Dermis blood vessel endothelial cell (primary cell): ENCODE results near the gene TXLNA. TPM values are rescaled to one million over a fixed set of nuclear protein-coding genes. Genes with fewer than 3 reads are reported as not detected.
A peak's percentile ranks its signal among the peaks of the same experiment; 100 is the strongest.
"Not testable (repeated sequence)": the region's sequence is repeated elsewhere in the genome, so short reads cannot be mapped to it uniquely, and the experiment has no call there.

Experiments used
- DNase-seq: peaks from one replicate; pipeline ENCODE4 v3.0.0; 2010
- total RNA-seq: library from RNA; depleted of rRNA; stranded (reverse); fragments of >200 nt; gene quantifications from 2 replicates; pipeline ENCODE4 v1.2.3, GENCODE V29; 2014

TXLNA gene
- 83.7 and 93.6 TPM in 2 replicates for total RNA-seq

DNA sequence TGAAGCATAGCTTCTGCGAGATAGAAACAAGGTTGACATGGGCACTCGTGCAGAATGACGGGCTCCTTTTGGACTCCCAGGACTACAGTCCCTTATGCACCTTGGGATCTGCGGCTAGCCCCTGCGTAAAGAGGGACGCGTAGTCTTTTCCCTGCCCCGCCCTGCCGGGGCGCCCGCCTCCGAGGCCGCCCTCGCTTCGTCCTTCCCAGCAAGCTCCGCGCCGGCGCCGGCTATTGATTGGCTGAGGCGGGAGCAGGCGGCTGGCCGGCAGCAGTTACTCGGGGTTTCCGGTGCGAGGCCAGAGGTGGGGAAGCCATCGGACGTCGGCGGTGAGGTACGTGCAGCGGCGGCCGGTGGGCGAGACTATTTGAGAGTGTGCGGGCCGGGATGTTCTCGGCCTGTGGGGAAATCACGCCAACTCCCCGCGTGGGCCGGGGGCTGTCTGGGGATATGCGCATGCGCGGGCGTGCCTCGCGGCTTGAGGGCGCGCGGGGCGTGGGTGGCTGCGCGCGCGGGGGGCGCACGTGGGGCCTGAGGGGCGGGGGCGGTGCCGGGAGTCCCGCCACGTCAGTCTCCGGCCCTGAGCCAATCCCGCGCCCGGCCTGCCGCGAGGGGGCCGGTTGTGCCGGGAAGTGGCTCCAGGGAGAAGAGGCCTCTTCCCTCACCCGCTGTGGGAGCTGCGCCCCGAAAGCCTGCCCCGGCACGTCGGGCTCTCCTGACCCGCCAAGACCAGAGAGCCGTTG is at the start of gene TXLNA:
Gene TXLNA (plus strand): TSS at position 233 of the 743 bp plus-strand sequence. CDS start 671 bp downstream, outside the sequence.
- peak; percentile 96 for DNase-seq

DNA sequence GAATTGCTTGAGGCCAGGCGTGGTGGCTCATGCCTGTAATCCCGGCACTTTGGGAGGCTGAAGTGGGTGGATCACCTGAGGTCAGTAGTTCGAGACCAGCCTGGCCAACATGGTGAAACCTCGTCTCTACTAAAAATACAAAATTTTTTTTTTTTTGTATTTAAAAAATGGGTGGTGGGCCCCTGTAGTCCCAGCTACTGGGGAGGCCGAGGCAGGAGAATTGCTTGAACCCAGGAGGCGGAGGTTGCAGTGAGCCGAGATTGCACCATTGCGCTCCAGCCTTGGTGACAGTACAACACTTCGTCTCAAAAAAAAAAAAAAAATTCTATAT is 45.6 kb upstream of the TXLNA start:
- not testable (repeated sequence) for DNase-seq

DNA sequence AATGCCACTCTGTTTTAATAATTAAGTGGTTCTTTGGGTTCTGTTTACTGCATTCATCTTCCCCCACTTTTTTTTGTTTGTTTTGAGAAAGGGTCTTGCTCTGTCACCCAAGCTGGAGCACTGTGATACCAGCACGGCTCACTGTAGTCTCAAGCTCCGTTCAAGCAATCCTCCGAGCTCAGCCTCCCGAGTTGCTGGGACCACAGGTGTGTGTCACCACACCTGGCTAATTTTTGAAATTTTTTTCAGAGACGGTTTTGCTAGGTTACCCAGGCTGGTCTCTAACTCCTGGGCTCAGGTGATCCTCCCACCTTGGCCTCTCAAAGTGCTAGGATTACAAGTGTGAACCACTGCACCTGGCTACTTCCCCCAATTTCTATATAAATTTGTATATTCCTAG is 42.4 kb upstream of the TXLNA start:
- no peak for DNase-seq

DNA sequence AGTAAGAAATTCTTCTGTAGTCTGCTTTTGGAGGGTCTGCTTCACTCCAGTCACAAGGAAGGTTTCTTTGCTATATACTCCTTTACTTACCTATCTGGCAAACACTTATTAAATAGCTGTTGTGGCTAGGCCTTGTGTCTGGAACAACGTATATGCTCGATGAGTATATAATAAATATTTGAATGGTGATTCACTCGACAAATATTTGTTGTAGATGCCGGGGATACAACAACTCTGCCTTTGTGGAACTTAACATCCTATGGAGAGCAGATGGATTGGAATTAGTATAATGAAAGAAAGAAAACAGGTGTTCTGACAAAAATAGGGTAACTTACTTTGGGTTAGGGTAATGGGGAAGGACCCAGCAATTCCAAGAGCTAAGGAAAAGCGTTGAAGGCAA is 40.5 kb upstream of the TXLNA start:
- peak; percentile 40 for DNase-seq

DNA sequence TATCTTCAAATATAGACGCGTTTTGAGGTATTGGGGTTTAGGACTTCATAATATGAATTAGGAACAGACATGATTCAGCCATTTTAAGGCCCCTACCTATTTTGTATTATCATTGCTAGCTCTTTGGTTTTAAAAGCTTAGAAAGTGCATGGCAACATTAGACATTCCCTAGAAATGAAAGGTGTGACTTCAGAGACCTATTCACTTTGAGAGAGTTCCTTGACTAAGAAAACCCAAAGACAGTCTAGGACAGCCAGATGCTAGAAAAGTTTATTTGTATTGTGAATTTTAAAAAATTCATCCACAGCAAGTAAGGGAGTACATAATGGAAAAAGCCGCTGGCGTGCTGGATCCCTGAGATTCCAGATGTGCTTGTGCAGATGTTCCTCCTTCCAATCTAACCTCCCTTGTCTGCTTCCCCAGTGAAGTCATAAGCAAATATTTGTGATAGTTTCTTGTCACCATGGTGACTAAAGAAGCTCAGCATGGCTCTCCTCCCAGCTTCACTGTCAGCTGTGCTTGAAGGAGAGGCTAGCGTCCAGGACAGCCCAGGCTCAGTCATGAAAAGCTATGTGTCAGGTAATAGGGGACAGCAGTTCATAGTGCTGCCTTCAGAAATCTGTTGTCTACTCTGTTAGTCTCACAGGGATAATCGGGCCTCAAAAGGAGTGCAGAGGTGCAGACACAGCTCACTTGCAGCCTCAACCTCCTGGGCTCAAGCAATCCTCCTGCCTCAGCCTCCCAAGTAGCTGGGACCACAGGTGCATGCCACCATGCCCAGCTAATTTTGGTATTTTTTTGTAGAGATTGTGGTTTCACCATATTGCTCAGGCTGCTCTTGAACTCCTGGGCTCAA is 36.8 kb upstream of the TXLNA start:
- peak; percentile 40 for DNase-seq

GRCh38 chr1:32143302-32143695 is 36.2 kb upstream of the TXLNA start:
- DNase-seq = not testable (repeated sequence)

- no peak for DNase-seq
Observed at GRCh38 chr1:32144033-32144432, 35.4 kb upstream of the TXLNA start.

- DNase-seq = not testable (repeated sequence)
Observed at GRCh38 chr1:32147799-32148198, 31.7 kb upstream of the TXLNA start.

DNA sequence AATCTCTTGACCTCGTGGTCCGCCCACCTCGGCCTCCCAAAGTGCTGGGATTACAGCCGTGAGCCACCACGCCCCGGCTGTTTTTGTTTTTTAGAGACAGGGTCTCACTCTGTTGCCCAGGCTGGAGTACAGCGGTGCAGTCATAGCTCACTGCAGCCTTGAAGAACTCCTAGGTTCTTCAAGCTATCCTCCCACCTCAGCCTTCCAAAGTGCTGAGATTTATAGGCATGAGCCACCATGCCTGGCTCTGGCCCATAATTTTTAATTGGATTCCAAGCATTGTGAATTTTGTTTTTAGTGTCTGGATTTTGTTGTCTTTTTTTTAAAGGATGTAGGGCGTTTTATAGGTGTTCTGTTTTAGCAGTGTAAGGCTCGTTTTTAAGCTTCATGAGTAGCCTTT is 28.6 kb upstream of the TXLNA start:
- DNase-seq = no peak

DNA sequence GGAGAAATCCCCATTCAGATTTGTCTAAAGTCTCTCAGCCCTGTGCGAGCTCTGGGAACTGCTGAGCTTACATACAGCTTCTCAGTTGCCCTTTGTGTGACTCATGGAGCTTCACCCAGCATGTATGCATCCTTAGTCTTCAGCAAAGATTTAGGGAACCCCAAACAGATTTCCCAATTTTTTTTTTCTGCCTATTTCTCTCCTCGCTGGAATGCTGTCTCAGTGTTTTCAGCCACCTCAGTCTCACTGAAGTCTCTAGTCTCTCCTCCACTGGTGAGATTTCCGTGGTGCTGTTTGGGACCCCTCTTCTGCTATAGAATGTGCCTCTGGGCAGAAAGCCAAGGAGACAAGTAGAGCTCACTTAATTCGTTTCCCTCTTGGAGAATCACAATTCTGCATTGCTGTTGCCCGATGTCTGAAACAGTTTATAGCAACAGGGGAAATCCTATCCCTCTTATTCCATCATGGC is 28.1 kb upstream of the TXLNA start:
- peak; percentile 43 for DNase-seq

DNA sequence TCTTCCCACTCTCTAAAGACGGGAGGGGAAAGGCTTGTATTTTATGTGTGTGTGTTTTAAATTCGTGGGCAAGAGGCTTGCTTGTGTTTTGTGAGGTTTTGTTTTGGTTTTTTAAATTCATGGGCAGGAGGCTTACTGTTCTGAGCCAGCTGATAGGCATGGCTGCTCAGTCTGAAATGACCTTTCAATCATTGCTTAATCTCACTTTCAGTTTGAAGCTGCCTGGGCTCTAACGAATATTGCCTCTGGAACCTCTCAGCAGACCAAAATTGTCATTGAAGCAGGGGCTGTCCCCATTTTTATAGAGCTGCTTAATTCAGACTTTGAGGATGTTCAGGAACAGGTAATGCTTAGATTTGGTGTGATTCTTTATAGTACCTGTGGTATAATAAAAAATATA is 20.3 kb upstream of the TXLNA start:
- no peak for DNase-seq

GRCh38 chr1:32163405-32163804 is 16.1 kb upstream of the TXLNA start:
- no peak for DNase-seq

DNA sequence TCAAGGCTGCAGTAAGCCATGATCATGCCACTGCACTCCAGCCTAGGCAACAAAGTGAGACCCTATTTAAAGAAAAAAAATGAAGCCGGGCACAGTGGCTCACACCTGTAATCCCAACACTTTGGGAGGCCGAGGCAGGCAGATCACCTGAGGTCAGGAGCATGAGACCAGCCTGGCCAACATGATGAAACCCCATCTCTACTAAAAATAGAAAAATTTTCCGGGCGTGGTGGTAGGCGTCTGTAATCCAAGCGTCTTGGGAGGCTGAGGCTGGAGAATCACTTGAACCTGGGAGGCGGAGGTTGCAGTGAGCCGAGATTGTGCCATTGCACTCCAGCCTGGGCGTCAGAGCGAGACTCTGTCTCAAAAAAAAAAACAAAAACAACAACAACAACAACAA is 13.8 kb upstream of the TXLNA start:
- not testable (repeated sequence) for DNase-seq

- no peak for DNase-seq
Observed at GRCh38 chr1:32170991-32171390, 8.5 kb upstream of the TXLNA start.

GRCh38 chr1:32172621-32173245 is 6.7 kb upstream of the TXLNA start:
- DNase-seq = peak; percentile 75

DNA sequence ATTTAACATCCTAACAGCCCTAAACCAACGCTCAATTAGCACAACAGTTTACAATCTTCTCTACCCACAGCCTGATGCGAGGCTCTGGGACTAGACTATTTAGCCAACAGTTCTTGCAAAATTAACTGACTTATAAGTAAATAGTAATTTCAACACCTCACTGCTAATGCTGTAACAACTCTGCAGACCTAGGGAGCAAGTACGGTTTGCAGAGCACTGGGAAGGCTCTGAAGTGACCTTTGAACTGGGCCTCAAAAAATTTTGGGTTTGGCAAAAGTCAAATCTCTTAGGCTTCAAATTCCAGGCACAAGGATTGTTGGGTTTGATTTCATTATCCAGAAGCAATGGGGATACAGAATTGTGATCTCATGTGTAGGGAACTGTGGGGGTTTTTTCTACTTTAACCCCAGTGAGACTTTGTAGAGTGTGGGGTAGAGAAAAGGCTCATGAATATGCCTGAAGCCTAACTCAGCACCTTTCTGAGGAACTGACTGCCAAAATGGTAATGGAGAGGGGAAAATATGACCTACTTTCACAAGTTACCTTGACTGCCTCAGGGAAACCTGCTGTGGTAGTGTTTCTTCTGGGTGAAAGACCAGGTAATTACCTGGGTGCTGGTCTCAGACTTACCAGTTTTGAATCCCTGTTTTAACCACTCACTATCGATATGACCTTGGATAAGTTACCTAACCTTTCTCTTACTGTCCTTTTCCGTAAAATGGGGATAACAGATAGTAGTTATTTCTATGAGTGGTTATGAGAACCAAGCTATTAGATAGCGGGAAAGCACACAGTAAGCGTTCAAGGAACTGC is 889 bp upstream of the TXLNA start:
- DNase-seq = no peak

- no peak for DNase-seq
Observed at GRCh38 chr1:32179193-32179442, 357 bp upstream of the TXLNA start.

DNA sequence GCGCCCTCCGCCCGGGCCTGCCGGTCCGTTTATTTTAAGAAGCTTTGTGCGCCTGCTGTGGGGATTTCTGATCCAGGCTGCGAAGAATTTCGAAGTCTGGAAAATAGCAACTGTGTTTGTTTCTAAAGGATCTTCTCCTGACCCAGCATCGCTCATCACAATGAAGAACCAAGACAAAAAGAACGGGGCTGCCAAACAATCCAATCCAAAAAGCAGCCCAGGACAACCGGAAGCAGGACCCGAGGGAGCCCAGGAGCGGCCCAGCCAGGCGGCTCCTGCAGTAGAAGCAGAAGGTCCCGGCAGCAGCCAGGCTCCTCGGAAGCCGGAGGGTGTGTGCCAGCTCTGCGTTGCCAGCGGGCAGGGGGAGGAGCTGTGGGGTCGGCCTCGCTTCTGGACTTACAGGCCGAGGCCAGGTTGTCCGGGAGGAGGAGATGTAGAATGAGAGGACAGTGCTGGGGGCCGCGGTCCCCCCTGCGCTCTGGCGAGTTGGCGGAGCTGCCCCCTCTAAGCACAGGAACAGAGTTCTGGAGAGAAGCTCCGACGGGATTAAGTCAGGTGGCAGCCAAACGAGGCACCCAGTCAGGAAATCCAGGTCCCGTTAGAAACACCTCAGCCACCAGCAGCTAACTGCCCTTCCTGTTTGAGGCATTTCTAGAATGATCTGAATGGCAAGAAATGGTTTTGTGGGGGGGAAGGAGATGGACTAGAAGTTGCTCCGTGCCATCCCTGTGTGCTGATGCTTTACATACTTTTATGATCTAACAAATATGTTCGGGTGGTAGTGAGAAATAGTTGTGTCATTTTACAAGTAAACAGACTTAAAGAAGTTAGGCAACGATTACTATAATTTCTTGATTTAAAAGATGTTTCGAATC is 948 bp downstream of the TXLNA start:
- DNase-seq = peak; percentile 56

DNA sequence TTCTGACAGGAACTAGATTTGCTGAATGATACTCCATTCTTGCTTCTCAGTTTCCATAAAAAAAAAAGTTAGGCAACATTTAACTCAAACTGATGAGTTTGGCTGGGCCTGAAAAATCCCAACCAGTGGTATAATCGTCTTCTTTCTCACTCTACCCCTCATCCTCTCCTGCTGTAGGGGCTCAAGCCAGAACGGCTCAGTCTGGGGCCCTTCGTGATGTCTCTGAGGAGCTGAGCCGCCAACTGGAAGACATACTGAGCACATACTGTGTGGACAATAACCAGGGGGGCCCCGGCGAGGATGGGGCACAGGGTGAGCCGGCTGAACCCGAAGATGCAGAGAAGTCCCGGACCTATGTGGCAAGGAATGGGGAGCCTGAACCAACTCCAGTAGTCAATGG is 1.6 kb downstream of the TXLNA start:
- no peak for DNase-seq

- DNase-seq = no peak
Observed at GRCh38 chr1:32181563-32181962, 2.1 kb downstream of the TXLNA start.

- no peak for DNase-seq
Observed at GRCh38 chr1:32182060-32182459, 2.6 kb downstream of the TXLNA start.

- DNase-seq = no peak
Observed at GRCh38 chr1:32184650-32185049, 5.2 kb downstream of the TXLNA start.
